Measurements from ENCODE around the gene INPP5K. TPM values are rescaled to one million over a fixed set of nuclear protein-coding genes. Genes with fewer than 3 reads are reported as not detected.
"Not testable (repeated sequence)": the region's sequence is repeated elsewhere in the genome, so short reads cannot be mapped to it uniquely, and the experiment has no call there.

The INPP5K gene
- total RNA-seq, 4 donors from 2014 or later = 59.6 to 76.0 (median 73.1) TPM

- Histone ChIP-seq H3K27ac (peak overlapping the region; percentile 75 to 97 (median 94)), H3K4me3 (peak overlapping the region; percentile 68 to 69), H3K4me1 (peaks cover 0 to 68% (median 15%) of the 10 kb centered on the region in 3 donors), H3K27me3 (no peaks in the 10 kb centered on the region), H3K9me3 (no peaks in the 10 kb centered on the region), H3K36me3 (peaks cover 0 to 10% of the 10 kb centered on the region in 2 donors)
- peak; percentile 54 for TF ChIP-seq POLR2AphosphoS5 (IDR thresholded peaks at IDR 0.05)
- TF ChIP-seq, protein P1, sequence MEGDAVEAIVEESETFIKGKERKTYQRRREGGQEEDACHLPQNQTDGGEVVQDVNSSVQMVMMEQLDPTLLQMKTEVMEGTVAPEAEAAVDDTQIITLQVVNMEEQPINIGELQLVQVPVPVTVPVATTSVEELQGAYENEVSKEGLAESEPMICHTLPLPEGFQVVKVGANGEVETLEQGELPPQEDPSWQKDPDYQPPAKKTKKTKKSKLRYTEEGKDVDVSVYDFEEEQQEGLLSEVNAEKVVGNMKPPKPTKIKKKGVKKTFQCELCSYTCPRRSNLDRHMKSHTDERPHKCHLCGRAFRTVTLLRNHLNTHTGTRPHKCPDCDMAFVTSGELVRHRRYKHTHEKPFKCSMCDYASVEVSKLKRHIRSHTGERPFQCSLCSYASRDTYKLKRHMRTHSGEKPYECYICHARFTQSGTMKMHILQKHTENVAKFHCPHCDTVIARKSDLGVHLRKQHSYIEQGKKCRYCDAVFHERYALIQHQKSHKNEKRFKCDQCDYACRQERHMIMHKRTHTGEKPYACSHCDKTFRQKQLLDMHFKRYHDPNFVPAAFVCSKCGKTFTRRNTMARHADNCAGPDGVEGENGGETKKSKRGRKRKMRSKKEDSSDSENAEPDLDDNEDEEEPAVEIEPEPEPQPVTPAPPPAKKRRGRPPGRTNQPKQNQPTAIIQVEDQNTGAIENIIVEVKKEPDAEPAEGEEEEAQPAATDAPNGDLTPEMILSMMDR (IDR thresholded peaks at IDR 0.05) = peak in 3 of 4 experiments; percentile 56 to 88 (median 80)
- no peak for TF ChIP-seq POLR2A (IDR thresholded peaks at IDR 0.05)
- 0% methylated on average over 6 to 8 of the region's 31 CpGs for WGBS, 2 donors (ENCODE audit: low coverage in 1 of 2)
- ATAC-seq = peak; percentile 49
These were observed 61.1 kb downstream of the INPP5K start for GRCh38 chr17:1455291-1455796.

GRCh38 chr17:1454541-1454940, 61.9 kb downstream of the INPP5K start:
- Histone ChIP-seq H3K9me3 (no peaks in the 10 kb centered on the region), H3K4me3 (peak overlapping the region; percentile 68 to 69), H3K36me3 (peaks cover 0 to 10% of the 10 kb centered on the region in 2 donors), H3K27ac (peak overlapping the region in 3 of 4 donors; percentile 93 to 97 (median 94)), H3K27me3 (no peaks in the 10 kb centered on the region), H3K4me1 (peaks cover 0 to 68% (median 15%) of the 10 kb centered on the region in 3 donors)
- 42 to 46% methylated on average over 6 to 7 of the region's 9 CpGs for WGBS, 2 donors (ENCODE audit: low coverage in 1 of 2)
- ATAC-seq = no peak
- TF ChIP-seq POLR2A (IDR thresholded peaks at IDR 0.05) = no peak
- TF ChIP-seq, protein P1 (IDR thresholded peaks at IDR 0.05) = no peak
- TF ChIP-seq EP300 (IDR thresholded peaks at IDR 0.05) = no peak
- TF ChIP-seq POLR2AphosphoS5 (IDR thresholded peaks at IDR 0.05) = no peak

DNA sequence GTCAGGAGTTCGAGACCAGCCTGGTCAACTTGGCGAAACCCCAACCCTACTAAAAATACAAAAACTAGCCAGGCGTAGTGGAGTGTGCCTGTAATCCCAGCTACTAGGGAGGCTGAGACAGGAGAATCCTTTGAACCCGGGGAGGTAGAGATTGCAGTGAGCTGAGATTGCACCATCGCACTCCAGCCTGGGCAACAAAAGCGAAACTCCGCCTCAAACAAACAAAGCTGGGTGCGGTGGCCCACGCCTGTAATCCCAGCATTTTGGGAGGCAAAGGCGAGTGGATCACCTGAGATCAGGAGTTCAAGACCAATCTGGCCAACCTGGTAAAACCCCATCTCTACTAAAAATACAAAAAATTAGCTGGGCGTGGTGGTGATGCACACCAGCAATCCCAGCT, 62.7 kb downstream of the INPP5K start:
- H3K4me1 ChIP-seq = peaks cover 0 to 75% (median 15%) of the 10 kb centered on the region in 3 donors

DNA sequence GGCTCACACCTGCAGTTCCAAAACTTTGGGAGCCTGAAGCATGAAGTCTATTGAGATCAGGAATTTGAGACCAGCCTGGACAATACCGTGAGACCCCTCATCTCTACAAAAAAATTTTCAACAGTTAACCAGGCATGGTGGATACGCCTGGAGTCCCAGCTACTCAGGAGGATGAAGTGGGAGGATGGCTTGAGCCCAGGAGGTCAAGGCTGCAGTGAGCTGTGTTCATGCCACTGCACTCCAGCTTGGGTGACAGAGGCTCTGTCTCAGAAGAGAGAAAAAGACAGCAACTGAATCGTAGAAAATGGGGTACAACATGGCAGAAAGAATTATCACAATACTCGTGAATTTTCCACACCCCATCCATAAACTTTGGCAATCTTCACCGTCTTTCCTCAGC, 63.6 kb downstream of the INPP5K start:
- ATAC-seq = no peak
- no peaks in the 10 kb centered on the region for H3K27me3 ChIP-seq
- TF ChIP-seq, protein P1 (IDR thresholded peaks at IDR 0.05) = no peak
- TF ChIP-seq POLR2AphosphoS5 (IDR thresholded peaks at IDR 0.05) (no peak), EP300 (IDR thresholded peaks at IDR 0.05) (no peak), POLR2A (IDR thresholded peaks at IDR 0.05) (no peak)
- WGBS, 2 donors (ENCODE audit: low coverage in 1 of 2) = 52 to 60% methylated on average over 5 of the region's 5 CpGs
- peak overlapping the region in 1 of 4 donors; percentile 93 for H3K27ac ChIP-seq
- no peaks in the 10 kb centered on the region for H3K9me3 ChIP-seq
- peaks cover 0 to 10% of the 10 kb centered on the region in 2 donors for H3K36me3 ChIP-seq
- H3K4me3 ChIP-seq = no peak overlapping the region
- peaks cover 0 to 84% (median 16%) of the 10 kb centered on the region in 3 donors for H3K4me1 ChIP-seq

More for the DNA sequence above, 62.7 kb downstream of the INPP5K start:
- ATAC-seq, H3K9me3 ChIP-seq, H3K4me3 ChIP-seq, H3K27me3 ChIP-seq: not testable (repeated sequence)
- H3K36me3 ChIP-seq = peaks cover 0 to 10% of the 10 kb centered on the region in 2 donors
- WGBS, 2 donors (ENCODE audit: low coverage in 1 of 2) = 88% methylated on average over 3 of the region's 11 CpGs; no CpG with 5 or more reads in 1 of the 2 donors
- H3K27ac ChIP-seq = peak overlapping the region in 3 of 4 donors; percentile 44 to 97 (median 93)

GRCh38 chr17:1450261-1450660, 66.2 kb downstream of the INPP5K start:
- H3K9me3 ChIP-seq, H3K27ac ChIP-seq, ATAC-seq, H3K4me3 ChIP-seq, H3K27me3 ChIP-seq: not testable (repeated sequence)
- 82 to 95% methylated on average over 7 to 15 of the region's 21 CpGs for WGBS, 2 donors (ENCODE audit: low coverage in 1 of 2)
- H3K36me3 ChIP-seq = peaks cover 0 to 10% of the 10 kb centered on the region in 2 donors
- H3K4me1 ChIP-seq = peaks cover 0 to 99% (median 19%) of the 10 kb centered on the region in 3 donors

GRCh38 chr17:1449412-1449967, 66.9 kb downstream of the INPP5K start:
- Histone ChIP-seq H3K36me3 (peaks cover 0 to 10% of the 10 kb centered on the region in 2 donors), H3K4me1 (peaks cover 0 to 96% (median 15%) of the 10 kb centered on the region in 3 donors), H3K27ac (no peak overlapping the region), H3K27me3 (no peaks in the 10 kb centered on the region), H3K9me3 (no peaks in the 10 kb centered on the region), H3K4me3 (no peak overlapping the region)
- ATAC-seq = no peak
- WGBS, 2 donors (ENCODE audit: low coverage in 1 of 2) = 50 to 74% methylated on average over 1 to 5 of the region's 5 CpGs
- TF ChIP-seq EP300 (IDR thresholded peaks at IDR 0.05) (no peak), POLR2A (IDR thresholded peaks at IDR 0.05) (no peak), POLR2AphosphoS5 (IDR thresholded peaks at IDR 0.05) (no peak)
- TF ChIP-seq, protein P1 (IDR thresholded peaks at IDR 0.05) = no peak
